K562 (cell line): ENCODE measurements around the gene MMS22L. TPM values are rescaled to one million over a fixed set of nuclear protein-coding genes. Genes with fewer than 3 reads are reported as not detected.

Experiments used
- ATAC-seq: fragments of 200-7000 bp; cut with Tn5 transposase; 3 replicates; pipeline ENCODE4 v1.9.1; 2020; ENCODE audit warnings: moderate library complexity
- Bru-seq: library from RNA; stranded (reverse); fragments of 400-500 nt; gene quantifications from one replicate; lab custom pipeline; 2021; lab: Mats Ljungman, UMichigan
- BruChase-seq, 2 experiments: library from RNA; stranded (reverse); fragments of 400-500 nt; gene quantifications; one replicate each; lab custom pipeline; 2021; lab: Mats Ljungman, UMichigan
- BruUV-seq: library from RNA; stranded (reverse); fragments of 400-500 nt; replicated peaks from 2 replicates; lab custom pipeline; 2021; lab: Mats Ljungman, UMichigan
- CTCF ChIA-PET: fragments of 300-600 bp; formaldehyde crosslinking; extraction: SDS; loops from one replicate; lab custom pipeline; 2021; ENCODE audit warnings: low intra/inter-chr PET ratio; lab: Yijun Ruan, JAX
- POLR2A ChIA-PET: fragments of 300-600, 350-650 bp; sonication (Branson Sonifier 250); formaldehyde crosslinking; extraction: SDS; loops from one replicate; lab custom pipeline; 2021; ENCODE audit warnings: antibody characterized with exemption, inconsistent platforms; lab: Yijun Ruan, JAX
- DNase-seq, 4 experiments: peaks; one replicate each; pipeline versions ENCODE4 v3.0.0 to v3.0.0-alpha.2; 2011 to 2018; ENCODE audit warnings: low spot score in 3 of 4, mixed read lengths in 3 of 4; ENCODE audit errors: extremely low read depth in 1 of 4
- FAIRE-seq: peaks from 2 replicates; lab custom pipeline; 2011; peaks lifted over from hg19 to GRCh38; lab: Jason Lieb, UNC
- H2AFZ ChIP-seq: 2 replicates; pipeline ENCODE4 v1.6.0; 2011; ENCODE audit warnings: low read depth, low read length, control low read depth, inconsistent platforms
- H3K27ac ChIP-seq: fragments of 200-600 bp; 3 replicates; pipeline ENCODE4 v1.8.0; 2011; ENCODE audit warnings: low read depth, mild to moderate bottlenecking, control low read depth, inconsistent platforms, low read length, moderate library complexity, mixed read lengths; ENCODE audit errors: extremely low read depth
- H3K27me3 ChIP-seq, 2 experiments: fragments of 300-600 bp in 1 of 2; 2 replicates in 1 of 2; 3 replicates in 1 of 2; pipeline versions ENCODE4 v1.6.0 to v1.8.0; 2011; ENCODE audit warnings: inconsistent platforms in 2 of 2, low read length in 2 of 2, mild to moderate bottlenecking in 1 of 2, mixed read lengths in 1 of 2, moderate library complexity in 1 of 2; ENCODE audit not compliant: control insufficient read depth in 2 of 2, insufficient read depth in 2 of 2
- H3K36me3 ChIP-seq: fragments of 300-600 bp; 3 replicates; pipeline ENCODE4 v1.8.0; 2011; ENCODE audit warnings: mild to moderate bottlenecking, low read length, inconsistent platforms; ENCODE audit not compliant: control insufficient read depth, insufficient read depth
- H3K4me1 ChIP-seq, 2 experiments: fragments of 200-600 bp in 1 of 2; replicated peaks in 1 of 2; 2 replicates in 1 of 2; 3 replicates in 1 of 2; pipeline versions ENCODE4 v1.5.1 to v1.8.0; 2011; ENCODE audit warnings: inconsistent platforms in 2 of 2, low read length in 2 of 2, mild to moderate bottlenecking in 1 of 2, mixed read lengths in 1 of 2, moderate library complexity in 1 of 2; ENCODE audit not compliant: control insufficient read depth in 2 of 2, insufficient read depth in 2 of 2
- H3K4me2 ChIP-seq: 2 replicates; pipeline ENCODE4 v1.6.1; 2011; ENCODE audit warnings: low read length, control low read depth, inconsistent platforms, mixed read lengths; ENCODE audit not compliant: insufficient read depth
- H3K4me3 ChIP-seq: fragments of 200-600 bp; sonication (generic), shearing (Covaris generic); 2 replicates; pipeline ENCODE4 v1.5.1; 2016; ENCODE audit warnings: control low read depth, inconsistent platforms
- H3K79me2 ChIP-seq: fragments of 200-600 bp; 3 replicates; pipeline ENCODE4 v1.8.0; 2011; ENCODE audit warnings: low read length, inconsistent platforms; ENCODE audit not compliant: control insufficient read depth, insufficient read depth
- H3K9ac ChIP-seq, 2 experiments: 2 replicates each; pipeline versions ENCODE4 v1.6.0 to v1.6.1; 2011; ENCODE audit warnings: low read depth in 2 of 2, low read length in 2 of 2, control low read depth in 1 of 2, inconsistent platforms in 1 of 2, mild to moderate bottlenecking in 1 of 2, mixed read lengths in 1 of 2; ENCODE audit not compliant: insufficient read depth in 1 of 2
- H3K9me1 ChIP-seq: one replicate; pipeline ENCODE4 v1.6.0; 2011; ENCODE audit warnings: inconsistent platforms, mild to moderate bottlenecking, low read length, moderate library complexity; ENCODE audit not compliant: control insufficient read depth, insufficient read depth
- H3K9me3 ChIP-seq: replicated peaks from 2 replicates; pipeline ENCODE4 v1.5.1; 2011; ENCODE audit warnings: low read depth, low read length, inconsistent platforms; ENCODE audit not compliant: control insufficient read depth, insufficient read depth
- H4K20me1 ChIP-seq: replicated peaks from 2 replicates; pipeline ENCODE4 v1.6.1; 2011; ENCODE audit warnings: low read length, inconsistent platforms, mixed read lengths; ENCODE audit not compliant: control insufficient read depth, insufficient read depth
- HDAC6 ChIP-seq: IDR thresholded peaks from 2 replicates; pipeline ENCODE4 v1.6.1; 2012; ENCODE audit warnings: low read depth, mild to moderate bottlenecking, control low read depth, inconsistent platforms, low read length, moderate library complexity
- NCOA4 ChIP-seq: fragments of 450-650 bp; IDR thresholded peaks from 2 replicates; pipeline ENCODE4 v1.6.1; 2018; ENCODE audit warnings: mild to moderate bottlenecking; ENCODE audit not compliant: partially characterized antibody
- SPI1 ChIP-seq: IDR thresholded peaks from 2 replicates; pipeline ENCODE4 v1.6.1; 2011; ENCODE audit warnings: low read depth, low read length, control low read depth, borderline replicate concordance
- ZNF217 ChIP-seq: sonication (generic); formaldehyde crosslinking; IDR thresholded peaks from 2 replicates; pipeline ENCODE4 v1.8.0; 2022; ENCODE audit warnings: mild to moderate bottlenecking, missing genetic modification reagents
- WGBS: fragments of 100-300 bp; shearing (Covaris generic); methylation state at CpG from one replicate; pipeline ENCODE4 v1.1.6; 2016; ENCODE audit warnings: low coverage, mixed read lengths; ENCODE audit not compliant: insufficient coverage; ENCODE audit errors: missing lambda C conversion rate; 5-methylcytosine and 5-hydroxymethylcytosine counted together
- in situ Hi-C: fragments of 300-500 bp; cut with MboI; formaldehyde crosslinking; loops from 4 replicates; pipeline ENCODE4 v1.15.0; 2018; ENCODE audit warnings: inconsistent platforms, mixed read lengths
- intact Hi-C: fragments of 100-400 bp; cut with micrococcal nuclease; formaldehyde crosslinking; loops from 2 replicates; pipeline ENCODE4 v1.14.2; 2022
- long read RNA-seq, 3 experiments: library from polyadenylated mRNA in 2 of 3; library from RNA in 1 of 3; unstranded in 2 of 3; stranded (forward) in 1 of 3; transcript quantifications; one replicate each; pipeline ENCODE4 v2.0.0, GENCODE V29; 2019 to 2022
- polyA minus RNA-seq, 3 experiments: library from RNA; depleted of rRNA, polyadenylated mRNA; stranded (reverse); fragments of >200 nt; gene quantifications; 2 replicates each; pipeline ENCODE4 v1.2.3, GENCODE V29; 2011
- polyA plus RNA-seq, 8 experiments: library from polyadenylated mRNA; depleted of rRNA in 4 of 8; stranded (reverse) in 5 of 8; unstranded in 3 of 8; fragments of >200 nt; fragmentation: Nextera tagmentation in 2 of 8; fragmentation: Illumina TruSeq in 1 of 8; extraction: Ambion mirVana in 2 of 8; extraction: Trizol in 1 of 8; gene quantifications; 2 replicates each; pipeline versions ENCODE4 v1.2.1 to v1.2.3, GENCODE V29; 2011 to 2014; ENCODE audit warnings: inconsistent platforms in 1 of 8, missing spikeins in 1 of 8
- total RNA-seq, 7 experiments: library from RNA; depleted of rRNA in 6 of 7; stranded (reverse); fragments of >200 nt in 6 of 7; fragmentation: Illumina TruSeq in 2 of 7; extraction: Trizol in 2 of 7; gene quantifications; 2 replicates each; pipeline versions ENCODE4 v1.2.1 to v1.2.3, GENCODE V29; 2011 to 2021; ENCODE audit warnings: low replicate concordance in 1 of 7
- TF ChIP-seq, protein P1 (sequence below): fragments of 450-650 bp; formaldehyde crosslinking; conservative IDR thresholded peaks from 2 replicates; pipeline ENCODE4 v1.4.0; 2022; ENCODE audit warnings: mild to moderate bottlenecking, missing genetic modification characterization
- TF ChIP-seq, protein P2 (sequence below), 2 experiments: fragments of 450-650 bp; conservative IDR thresholded peaks; 2 replicates each; pipeline ENCODE4 v1.6.1; 2017; ENCODE audit warnings: mild to moderate bottlenecking in 2 of 2, moderate library complexity in 2 of 2

The MMS22L gene, protein sequence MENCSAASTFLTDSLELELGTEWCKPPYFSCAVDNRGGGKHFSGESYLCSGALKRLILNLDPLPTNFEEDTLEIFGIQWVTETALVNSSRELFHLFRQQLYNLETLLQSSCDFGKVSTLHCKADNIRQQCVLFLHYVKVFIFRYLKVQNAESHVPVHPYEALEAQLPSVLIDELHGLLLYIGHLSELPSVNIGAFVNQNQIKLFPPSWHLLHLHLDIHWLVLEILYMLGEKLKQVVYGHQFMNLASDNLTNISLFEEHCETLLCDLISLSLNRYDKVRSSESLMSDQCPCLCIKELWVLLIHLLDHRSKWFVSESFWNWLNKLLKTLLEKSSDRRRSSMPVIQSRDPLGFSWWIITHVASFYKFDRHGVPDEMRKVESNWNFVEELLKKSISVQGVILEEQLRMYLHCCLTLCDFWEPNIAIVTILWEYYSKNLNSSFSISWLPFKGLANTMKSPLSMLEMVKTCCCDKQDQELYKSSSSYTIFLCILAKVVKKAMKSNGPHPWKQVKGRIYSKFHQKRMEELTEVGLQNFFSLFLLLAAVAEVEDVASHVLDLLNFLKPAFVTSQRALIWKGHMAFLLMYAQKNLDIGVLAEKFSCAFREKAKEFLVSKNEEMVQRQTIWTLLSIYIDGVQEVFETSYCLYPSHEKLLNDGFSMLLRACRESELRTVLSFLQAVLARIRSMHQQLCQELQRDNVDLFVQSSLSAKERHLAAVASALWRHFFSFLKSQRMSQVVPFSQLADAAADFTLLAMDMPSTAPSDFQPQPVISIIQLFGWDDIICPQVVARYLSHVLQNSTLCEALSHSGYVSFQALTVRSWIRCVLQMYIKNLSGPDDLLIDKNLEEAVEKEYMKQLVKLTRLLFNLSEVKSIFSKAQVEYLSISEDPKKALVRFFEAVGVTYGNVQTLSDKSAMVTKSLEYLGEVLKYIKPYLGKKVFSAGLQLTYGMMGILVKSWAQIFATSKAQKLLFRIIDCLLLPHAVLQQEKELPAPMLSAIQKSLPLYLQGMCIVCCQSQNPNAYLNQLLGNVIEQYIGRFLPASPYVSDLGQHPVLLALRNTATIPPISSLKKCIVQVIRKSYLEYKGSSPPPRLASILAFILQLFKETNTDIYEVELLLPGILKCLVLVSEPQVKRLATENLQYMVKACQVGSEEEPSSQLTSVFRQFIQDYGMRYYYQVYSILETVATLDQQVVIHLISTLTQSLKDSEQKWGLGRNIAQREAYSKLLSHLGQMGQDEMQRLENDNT
- total RNA-seq (2011; cell fraction: chromatin; rRNA removed; ENCODE audit: low replicate concordance) = 83.5 and 190 TPM in 2 replicates
- total RNA-seq (2011; cell fraction: nucleolus; rRNA removed) = 30.9 and 48.4 TPM in 2 replicates
- 61.4 and 81.8 TPM in 2 replicates for total RNA-seq (2011; cell fraction: nucleoplasm; rRNA removed)
- 18.5 and 19.3 TPM in 2 replicates for total RNA-seq (2014; rRNA removed)
- total RNA-seq (2014; rRNA removed; fragmentation: Illumina TruSeq; extraction: Trizol) = 59.5 and 72.5 TPM in 2 replicates
- 46.4 and 53.6 TPM in 2 replicates for total RNA-seq (2015; rRNA removed; fragmentation: Illumina TruSeq; extraction: Trizol)
- 35.8 and 39.4 TPM in 2 replicates for total RNA-seq (2021)
- polyA plus RNA-seq (2011; rRNA removed) = 29.6 and 37.7 TPM in 2 replicates
- 5.4 and 16.8 TPM in 2 replicates for polyA plus RNA-seq (2011; cell fraction: cytosol; rRNA removed)
- 21.2 and 25.8 TPM in 2 replicates for polyA plus RNA-seq (2011; cell fraction: nucleus; rRNA removed)
- polyA plus RNA-seq (2012) = 15.7 and 18.4 TPM in 2 replicates
- polyA plus RNA-seq (2014; fragmentation: Illumina TruSeq; extraction: Trizol) = 26.9 and 27.8 TPM in 2 replicates
- polyA plus RNA-seq (2014; fragmentation: Nextera tagmentation; extraction: Ambion mirVana) = 10 to 100 TPM; 13.0 to 13.1 TPM
- polyA plus RNA-seq (2014; rRNA removed) = 16.6 and 18.7 TPM in 2 replicates
- 125 and 136 TPM in 2 replicates for polyA minus RNA-seq (2011; rRNA and poly(A)+ RNA removed)
- polyA minus RNA-seq (2011; cell fraction: cytosol; rRNA and poly(A)+ RNA removed) = 19.9 and 31.5 TPM in 2 replicates
- polyA minus RNA-seq (2011; cell fraction: nucleus; rRNA and poly(A)+ RNA removed) = 85.4 and 147 TPM in 2 replicates
- percentile 82 among the genes with signal in this experiment for Bru-seq, nascent RNA
- BruChase-seq, experiment 1, labeled RNA remaining after a 2-hour chase = percentile 91 among the genes with signal in this experiment
- percentile 89 among the genes with signal in this experiment for BruChase-seq, experiment 2, labeled RNA remaining after a 6-hour chase
- long read RNA-seq, experiment 1, full-length matches to known transcripts = 2 of 64 reads
- long read RNA-seq, experiment 1, partial matches to known transcripts = 10 of 64 reads
- long read RNA-seq, experiment 1, other reads (novel, unspliced or antisense) = 52 of 64 reads
- long read RNA-seq, experiment 2, partial matches to known transcripts = 4 of 17 reads
- long read RNA-seq, experiment 2, other reads (novel, unspliced or antisense) = 13 of 17 reads
- long read RNA-seq, experiment 3, partial matches to known transcripts = 3 of 12 reads
- long read RNA-seq, experiment 3, other reads (novel, unspliced or antisense) = 9 of 12 reads

DNA sequence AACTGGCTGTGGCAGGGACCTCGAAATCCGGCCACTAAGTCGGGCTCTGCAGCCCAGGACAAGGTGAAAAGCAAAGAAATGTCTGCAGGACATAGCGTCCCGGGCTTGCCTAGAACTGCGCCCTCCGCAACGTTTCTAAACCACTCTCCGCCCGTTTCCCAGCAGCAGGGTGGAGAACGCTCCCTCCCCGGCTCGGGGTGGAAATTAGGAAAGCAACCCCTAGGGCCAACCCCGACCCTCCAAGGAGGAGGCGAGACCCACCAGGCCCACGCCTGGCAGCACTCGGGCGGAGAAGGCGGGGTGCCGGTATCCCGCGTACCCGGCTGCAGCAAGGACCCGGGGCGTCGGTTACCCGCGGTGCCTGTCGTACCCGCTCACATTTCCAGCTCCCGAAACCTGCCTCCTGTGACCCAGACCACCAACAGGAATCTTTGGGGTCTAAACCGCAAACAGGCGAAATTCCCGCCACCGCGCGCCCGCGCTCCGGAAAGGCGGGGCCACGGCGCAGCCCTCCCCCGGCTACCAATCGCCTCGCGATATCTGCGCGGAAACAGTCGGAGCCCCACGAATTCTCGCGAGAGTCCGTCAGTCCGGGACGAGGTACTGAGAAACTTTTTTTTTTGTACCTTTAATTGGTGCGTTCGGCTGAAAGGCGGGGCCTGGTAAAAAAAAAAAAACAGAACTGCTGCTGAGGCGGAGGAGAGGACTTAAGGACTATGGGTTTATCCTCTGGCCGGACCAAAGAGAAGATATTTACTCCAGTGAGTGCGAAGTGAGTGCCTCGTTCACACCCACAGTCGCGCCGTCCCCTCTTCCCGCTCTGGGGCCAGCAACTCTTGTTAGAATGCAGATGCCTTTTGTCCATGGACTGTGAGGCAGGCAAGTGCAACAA, at the start of gene MMS22L:
Gene MMS22L, minus strand, starts transcription at position 491 of the 892 bp plus-strand sequence. CDS start 739 bp downstream, outside the sequence.
- Histone ChIP-seq H3K4me2 (peak within 1 kb of the TSS; percentile 88), H3K27me3 (no peaks in the 10 kb centered on the region), H3K4me1 (peaks cover 0 to 3% of the 10 kb centered on the region in 2 experiments; a peak in 2 of 5 replicates), H3K4me3 (peak within 1 kb of the TSS; percentile 94), H3K9me1 (no peaks in the 10 kb centered on the region), H3K79me2 (peaks cover 41% of the 10 kb centered on the region), H2AFZ (peak within 1 kb of the TSS; percentile 98), H3K9ac (peak within 1 kb of the TSS; percentile 95 to 99), H3K36me3 (peaks cover 39% of the 10 kb centered on the region), H3K9me3 (no peaks in the 10 kb centered on the region), H3K27ac (peak within 1 kb of the TSS; percentile 94), H4K20me1 (no peaks in the 10 kb centered on the region)
- BruUV-seq = TSS peak; percentile 58
- peak; percentile 91 to 96 (median 92) for DNase-seq
- FAIRE-seq = peak; percentile 83
- ATAC-seq = peak; percentile 97
- POLR2A ChIA-PET = interaction anchor here (0.6 to 1.0 kb wide), 5 partner anchors 9 to 1522 kb away, joined by 3 to 6 read pairs (median 3); no protein-coding TSS in a partner anchor
- intact Hi-C loops (loop anchor here (5.0 kb wide), 1 partner anchor 109 kb away; no protein-coding TSS in a partner anchor), in situ Hi-C loops (no loop called here)
- CTCF ChIA-PET = no interaction called here
- WGBS = under 1% methylated on average over 58 of the region's 67 CpGs
- TF ChIP-seq, protein P1, sequence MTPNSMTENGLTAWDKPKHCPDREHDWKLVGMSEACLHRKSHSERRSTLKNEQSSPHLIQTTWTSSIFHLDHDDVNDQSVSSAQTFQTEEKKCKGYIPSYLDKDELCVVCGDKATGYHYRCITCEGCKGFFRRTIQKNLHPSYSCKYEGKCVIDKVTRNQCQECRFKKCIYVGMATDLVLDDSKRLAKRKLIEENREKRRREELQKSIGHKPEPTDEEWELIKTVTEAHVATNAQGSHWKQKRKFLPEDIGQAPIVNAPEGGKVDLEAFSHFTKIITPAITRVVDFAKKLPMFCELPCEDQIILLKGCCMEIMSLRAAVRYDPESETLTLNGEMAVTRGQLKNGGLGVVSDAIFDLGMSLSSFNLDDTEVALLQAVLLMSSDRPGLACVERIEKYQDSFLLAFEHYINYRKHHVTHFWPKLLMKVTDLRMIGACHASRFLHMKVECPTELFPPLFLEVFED (CRISPR knock-in tag) = no peak
- TF ChIP-seq HDAC6 = no peak
- TF ChIP-seq NCOA4 = no peak
- TF ChIP-seq, protein P2, sequence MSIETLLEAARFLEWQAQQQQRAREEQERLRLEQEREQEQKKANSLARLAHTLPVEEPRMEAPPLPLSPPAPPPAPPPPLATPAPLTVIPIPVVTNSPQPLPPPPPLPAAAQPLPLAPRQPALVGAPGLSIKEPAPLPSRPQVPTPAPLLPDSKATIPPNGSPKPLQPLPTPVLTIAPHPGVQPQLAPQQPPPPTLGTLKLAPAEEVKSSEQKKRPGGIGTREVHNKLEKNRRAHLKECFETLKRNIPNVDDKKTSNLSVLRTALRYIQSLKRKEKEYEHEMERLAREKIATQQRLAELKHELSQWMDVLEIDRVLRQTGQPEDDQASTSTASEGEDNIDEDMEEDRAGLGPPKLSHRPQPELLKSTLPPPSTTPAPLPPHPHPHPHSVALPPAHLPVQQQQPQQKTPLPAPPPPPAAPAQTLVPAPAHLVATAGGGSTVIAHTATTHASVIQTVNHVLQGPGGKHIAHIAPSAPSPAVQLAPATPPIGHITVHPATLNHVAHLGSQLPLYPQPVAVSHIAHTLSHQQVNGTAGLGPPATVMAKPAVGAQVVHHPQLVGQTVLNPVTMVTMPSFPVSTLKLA (conservative IDR thresholded peaks at IDR 0.05) = peak; percentile 46 to 72; a peak in 3 of 4 replicates
- peak; percentile 55; the same call in 1 of the 2 replicates for TF ChIP-seq SPI1
- no peak for TF ChIP-seq ZNF217
